DMS 273 (cell line): ENCODE data around the gene BAG5.
"Not testable (repeated sequence)": the region's sequence is repeated elsewhere in the genome, so short reads cannot be mapped to it uniquely, and the experiment has no call there.

ENCODE experiments used
- DNase-seq: peaks from one replicate; lab custom pipeline; 2025; ENCODE audit not compliant: unreplicated experiment; lab: John Stamatoyannopoulos, UW

BAG5 gene

GRCh38 chr14:103535081-103535890 lies 27.2 kb downstream of the BAG5 start:
- DNase-seq = no peak

- DNase-seq = peak; percentile 37
Observed at GRCh38 chr14:103534576-103535061, 27.8 kb downstream of the BAG5 start.

GRCh38 chr14:103533999-103534575 lies 28.4 kb downstream of the BAG5 start:
- no peak for DNase-seq

- no peak for DNase-seq
Observed at GRCh38 chr14:103533137-103533998, 29.1 kb downstream of the BAG5 start.

GRCh38 chr14:103532216-103533136 lies 30.0 kb downstream of the BAG5 start:
- DNase-seq = no peak

- DNase-seq = no peak
Observed at GRCh38 chr14:103531421-103532215, 30.8 kb downstream of the BAG5 start.

GRCh38 chr14:103530831-103531230 lies 31.6 kb downstream of the BAG5 start:
- DNase-seq = no peak

- DNase-seq = no peak
Observed at GRCh38 chr14:103530390-103530789, 32.1 kb downstream of the BAG5 start.

GRCh38 chr14:103529383-103530365 lies 32.8 kb downstream of the BAG5 start:
- no peak for DNase-seq

- peak; percentile 96 for DNase-seq
Observed at GRCh38 chr14:103528587-103529382, 33.7 kb downstream of the BAG5 start, which contains the start of gene TRMT61A. Gene TRMT61A (plus strand): TSS chr14:103529196. CDS start chr14:103529979, 783 bp downstream.

- DNase-seq = peak; percentile 77
Observed at GRCh38 chr14:103528146-103528586, 34.3 kb downstream of the BAG5 start.

- DNase-seq = peak; percentile 57
Observed at GRCh38 chr14:103527408-103528145, 34.9 kb downstream of the BAG5 start.

- no peak for DNase-seq
Observed at GRCh38 chr14:103526914-103527248, 35.6 kb downstream of the BAG5 start.

- DNase-seq = no peak
Observed at GRCh38 chr14:103526247-103526913, 36.1 kb downstream of the BAG5 start.

GRCh38 chr14:103525430-103526246 lies 36.8 kb downstream of the BAG5 start:
- not testable (repeated sequence) for DNase-seq
